ENCODE data around the gene SCUBE1. TPM values are rescaled to one million over a fixed set of nuclear protein-coding genes. Genes with fewer than 3 reads are reported as not detected.

The SCUBE1 gene
- total and polyA plus RNA-seq, 2 of the 8 experiments (the other 6 are each of a cell fraction or from before 2014, with no cell fraction given): 2.3 to 4.9 TPM

GRCh38 chr22:43351966-43352345, 8.8 kb upstream of the SCUBE1 start:
- no peak overlapping the region for H3K56ac ChIP-seq (replicated peaks; ENCODE audit: insufficient read length, low read depth, low read length)
- H2AK5ac ChIP-seq (ENCODE audit: low read depth, low read length): no peak overlapping the region
- no peak overlapping the region for H2BK120ac ChIP-seq (replicated peaks; ENCODE audit: low read depth, low read length)
- no peak overlapping the region for H2BK15ac ChIP-seq (ENCODE audit: low read length)
- no peaks in the 10 kb centered on the region; the same call in 1 of the 2 replicates for H3K23me2 ChIP-seq (ENCODE audit: low read depth, low read length)
- WGBS, 2 experiments (ENCODE audit: extremely low coverage in 1 of 2, insufficient coverage in 1 of 2, insufficient read length in 1 of 2, insufficient replicate concordance in 2 of 2, low coverage in 1 of 2, low lambda C conversion rate in 2 of 2, missing lambda C conversion rate in 1 of 2): 77% methylated on average over 5 of the region's 5 CpGs; no CpG with 5 or more reads in 1 of the 2 experiments
- TF ChIP-seq SIN3A (conservative IDR thresholded peaks at IDR 0.05 in 1 of 2, IDR thresholded peaks at IDR 0.05 in 1 of 2; ENCODE audit: low read depth in 1 of 2, low read length in 2 of 2) (no peak), SRF (IDR thresholded peaks at IDR 0.05; ENCODE audit: low read depth, low read length) (no peak), CTCF (IDR thresholded peaks at IDR 0.05; ENCODE audit: control extremely low read depth in 1 of 3, insufficient read depth in 1 of 3, low read depth in 1 of 3, low read length in 3 of 3) (no peak), CHD2 (IDR thresholded peaks at IDR 0.05; ENCODE audit: low read length) (no peak), CEBPB (IDR thresholded peaks at IDR 0.05; ENCODE audit: low read depth, low read length) (no peak), GTF2F1 (IDR thresholded peaks at IDR 0.05; ENCODE audit: borderline replicate concordance, low read depth, low read length) (no peak), ZNF274 (IDR thresholded peaks at IDR 0.05; ENCODE audit: borderline replicate concordance, extremely low read depth, low read length) (no peak), SIRT6 (IDR thresholded peaks at IDR 0.05; ENCODE audit: low read length) (no peak), SIX5 (IDR thresholded peaks at IDR 0.05; ENCODE audit: low read depth, low read length) (no peak), RAD21 (IDR thresholded peaks at IDR 0.05 in 1 of 2, conservative IDR thresholded peaks at IDR 0.05 in 1 of 2; ENCODE audit: low read depth in 2 of 2, low read length in 2 of 2) (no peak)
- H3K9me3 ChIP-seq (ENCODE audit: insufficient read depth in 2 of 2, low read depth in 1 of 2, low read length in 1 of 2): no peaks in the 10 kb centered on the region
- ChIA-PET POLR2A (ENCODE audit: partially characterized antibody) (no interaction called here), CTCF (ENCODE audit: partially characterized antibody) (interaction anchor here (0.7 to 2.4 kb wide), 13 partner anchors 9 to 311 kb away, joined by 3 to 10 read pairs (median 4); no protein-coding TSS in a partner anchor)
- no peak overlapping the region for H4K8ac ChIP-seq (ENCODE audit: extremely low read depth, insufficient read depth, low read length)
- FAIRE-seq (no peak), DNase-seq (ENCODE audit: low read depth in 1 of 2, low spot score in 2 of 2) (no peak)
- no peak overlapping the region for H3K4ac ChIP-seq (replicated peaks; ENCODE audit: insufficient read length, low read depth, low read length)
- no peaks in the 10 kb centered on the region for H4K20me1 ChIP-seq (replicated peaks in 1 of 2; ENCODE audit: control insufficient read depth in 1 of 2, insufficient read depth in 2 of 2, low read length in 2 of 2)
- no peaks in the 10 kb centered on the region; a peak in 1 of 7 replicates for H3K27me3 ChIP-seq (replicated peaks in 1 of 4; ENCODE audit: control insufficient read depth in 3 of 4, extremely low read depth in 1 of 4, insufficient read depth in 3 of 4, low read length in 3 of 4)
- H3K23ac ChIP-seq (ENCODE audit: insufficient read length): no peak overlapping the region
- H2BK20ac ChIP-seq (ENCODE audit: low read length): no peak overlapping the region
- H3K4me2 ChIP-seq (ENCODE audit: insufficient read depth in 1 of 2, low read depth in 2 of 2, low read length in 2 of 2): no peak overlapping the region
- H3K4me3 ChIP-seq (ENCODE audit: extremely low read depth in 1 of 4, insufficient read depth in 2 of 4, low read depth in 3 of 4, low read length in 4 of 4): no peak overlapping the region
- H2AFZ ChIP-seq (ENCODE audit: low read length): no peak overlapping the region
- H3K4me1 ChIP-seq (replicated peaks in 1 of 4; ENCODE audit: control insufficient read depth in 3 of 4, insufficient read depth in 4 of 4, low read length in 3 of 4): no peaks in the 10 kb centered on the region; a peak in 1 of 7 replicates
- H3K36me3 ChIP-seq (ENCODE audit: control insufficient read depth in 2 of 4, insufficient read depth in 4 of 4, low read length in 3 of 4): no peaks in the 10 kb centered on the region
- no peak overlapping the region for H3K14ac ChIP-seq (ENCODE audit: insufficient read length)
- no peak overlapping the region for H2BK12ac ChIP-seq (ENCODE audit: low read depth, low read length)
- no peak overlapping the region for H3K27ac ChIP-seq (ENCODE audit: low read depth, low read length)
- H3K9ac ChIP-seq (replicated peaks in 1 of 4; ENCODE audit: extremely low read depth in 1 of 4, low read depth in 3 of 4, low read length in 3 of 4): no peak overlapping the region
- H2BK5ac ChIP-seq (ENCODE audit: low read depth, low read length): no peak overlapping the region
- no peaks in the 10 kb centered on the region for H3K79me1 ChIP-seq (ENCODE audit: low read depth, low read length)
- H4K91ac ChIP-seq (replicated peaks; ENCODE audit: insufficient read length, low read length): no peak overlapping the region
- H3K18ac ChIP-seq (ENCODE audit: extremely low read depth, low read length): no peak overlapping the region
- no peak overlapping the region for H4K5ac ChIP-seq (ENCODE audit: insufficient read length, low read depth, low read length)
- H3K79me2 ChIP-seq (ENCODE audit: control insufficient read depth in 1 of 2, insufficient read depth in 2 of 2, low read length in 2 of 2): no peaks in the 10 kb centered on the region
